H1 (cell line): ENCODE results near the gene FADD. TPM values are rescaled to one million over a fixed set of nuclear protein-coding genes. Genes with fewer than 3 reads are reported as not detected.

Experiments used
- CTCF ChIA-PET: fragments of 300-600 bp; sonication (Branson Sonifier 250); formaldehyde crosslinking; loops from one replicate; lab custom pipeline; 2021; ENCODE audit not compliant: partially characterized antibody; lab: Charles Lee
- POLR2A ChIA-PET: fragments of 300-600 bp; sonication (Branson Sonifier 250); formaldehyde crosslinking; loops from one replicate; lab custom pipeline; 2021; ENCODE audit warnings: inconsistent platforms; ENCODE audit not compliant: partially characterized antibody; lab: Charles Lee
- DNase-seq, 2 experiments: peaks; one replicate each; pipeline versions ENCODE4 v3.0.0 to v3.0.0-alpha.2; 2010 to 2022; ENCODE audit warnings: low spot score in 2 of 2, low read depth in 1 of 2, mixed read lengths in 1 of 2
- FAIRE-seq: peaks from 2 replicates; lab custom pipeline; 2011; peaks lifted over from hg19 to GRCh38; lab: Jason Lieb, UNC
- H2AFZ ChIP-seq: 2 replicates; pipeline ENCODE4 v1.8.1; 2012; ENCODE audit warnings: low read length, inconsistent platforms
- H2AK5ac ChIP-seq: 2 replicates; pipeline ENCODE4 v1.6.1; 2013; ENCODE audit warnings: low read depth, low read length
- H2BK120ac ChIP-seq: replicated peaks from 2 replicates; pipeline ENCODE3; 2013; ENCODE audit warnings: low read depth, low read length, inconsistent platforms
- H2BK12ac ChIP-seq: 2 replicates; pipeline ENCODE4 v1.6.1; 2013; ENCODE audit warnings: low read depth, low read length
- H2BK15ac ChIP-seq: 2 replicates; pipeline ENCODE4 v1.6.1; 2013; ENCODE audit warnings: low read length
- H2BK20ac ChIP-seq: 2 replicates; pipeline ENCODE4 v1.6.1; 2013; ENCODE audit warnings: low read length
- H2BK5ac ChIP-seq: 2 replicates; pipeline ENCODE4 v1.6.1; 2013; ENCODE audit warnings: low read depth, low read length
- H3K14ac ChIP-seq: 2 replicates; pipeline ENCODE4 v1.6.1; 2013; ENCODE audit warnings: inconsistent platforms; ENCODE audit not compliant: insufficient read length
- H3K18ac ChIP-seq: 2 replicates; pipeline ENCODE4 v1.6.1; 2013; ENCODE audit warnings: low read length; ENCODE audit errors: extremely low read depth
- H3K23ac ChIP-seq: 2 replicates; pipeline ENCODE4 v1.6.1; 2013; ENCODE audit warnings: inconsistent platforms; ENCODE audit not compliant: insufficient read length
- H3K23me2 ChIP-seq: 2 replicates; pipeline ENCODE4 v1.6.1; 2013; ENCODE audit warnings: low read depth, low read length
- H3K27ac ChIP-seq: 2 replicates; pipeline ENCODE4 v1.6.1; 2011; ENCODE audit warnings: low read depth, low read length, inconsistent platforms
- H3K27me3 ChIP-seq, 4 experiments: replicated peaks in 1 of 4; 1 replicate in 1 of 4; 2 replicates in 3 of 4; pipeline versions ENCODE4 v1.6.1 to v1.8.1; 2011 to 2013; ENCODE audit warnings: low read length in 3 of 4, mild to moderate bottlenecking in 3 of 4, inconsistent platforms in 2 of 4, mixed read lengths in 2 of 4, moderate library complexity in 1 of 4; ENCODE audit not compliant: control insufficient read depth in 3 of 4, insufficient read depth in 3 of 4; ENCODE audit errors: extremely low read depth in 1 of 4
- H3K36me3 ChIP-seq, 4 experiments: 2 replicates each; pipeline versions ENCODE4 v1.6.1 to v1.8.1; 2011 to 2013; ENCODE audit warnings: mild to moderate bottlenecking in 4 of 4, low read length in 3 of 4, moderate library complexity in 2 of 4, control low read depth in 1 of 4, inconsistent platforms in 1 of 4; ENCODE audit not compliant: insufficient read depth in 4 of 4, control insufficient read depth in 2 of 4
- H3K4ac ChIP-seq: replicated peaks from 2 replicates; pipeline ENCODE3; 2013; ENCODE audit warnings: low read length, low read depth, mixed read lengths, inconsistent platforms; ENCODE audit not compliant: insufficient read length
- H3K4me1 ChIP-seq, 4 experiments: replicated peaks in 1 of 4; 1 replicate in 1 of 4; 2 replicates in 3 of 4; pipeline versions ENCODE4 v1.6.1 to v1.8.1; 2011 to 2013; ENCODE audit warnings: low read length in 3 of 4, inconsistent platforms in 2 of 4, mixed read lengths in 1 of 4; ENCODE audit not compliant: insufficient read depth in 4 of 4, control insufficient read depth in 3 of 4
- H3K4me2 ChIP-seq, 2 experiments: 2 replicates each; pipeline versions ENCODE4 v1.6.1 to v1.8.1; 2011 to 2013; ENCODE audit warnings: low read depth in 2 of 2, low read length in 2 of 2, control low read depth in 1 of 2, inconsistent platforms in 1 of 2, mild to moderate bottlenecking in 1 of 2; ENCODE audit not compliant: insufficient read depth in 1 of 2
- H3K4me3 ChIP-seq, 4 experiments: fragments of 200-600, 300-600 bp in 1 of 4; sonication (generic), shearing (Covaris generic), sonication (Bioruptor Twin) in 1 of 4; 2 replicates each; pipeline versions ENCODE4 v1.5.1 to v1.8.1; 2011 to 2016; ENCODE audit warnings: low read length in 4 of 4, low read depth in 3 of 4, control low read depth in 2 of 4, inconsistent platforms in 2 of 4, mild to moderate bottlenecking in 2 of 4, mixed read lengths in 1 of 4, moderate library complexity in 1 of 4; ENCODE audit not compliant: insufficient read depth in 2 of 4; ENCODE audit errors: extremely low read depth in 1 of 4
- H3K56ac ChIP-seq: replicated peaks from 2 replicates; pipeline ENCODE3; 2013; ENCODE audit warnings: low read depth, mild to moderate bottlenecking, mixed read lengths, low read length, inconsistent platforms; ENCODE audit not compliant: insufficient read length
- H3K79me1 ChIP-seq: 2 replicates; pipeline ENCODE4 v1.6.1; 2013; ENCODE audit warnings: low read depth, low read length, control low read depth
- H3K79me2 ChIP-seq, 2 experiments: 2 replicates each; pipeline versions ENCODE4 v1.6.1 to v1.8.1; 2012 to 2013; ENCODE audit warnings: low read length in 2 of 2, mild to moderate bottlenecking in 2 of 2, inconsistent platforms in 1 of 2; ENCODE audit not compliant: insufficient read depth in 2 of 2, control insufficient read depth in 1 of 2
- H3K9ac ChIP-seq, 4 experiments: replicated peaks in 1 of 4; 1 replicate in 1 of 4; 2 replicates in 3 of 4; pipeline versions ENCODE4 v1.6.1 to v1.8.1; 2011 to 2013; ENCODE audit warnings: low read depth in 3 of 4, low read length in 3 of 4, control low read depth in 2 of 4, mild to moderate bottlenecking in 2 of 4, moderate library complexity in 2 of 4, inconsistent platforms in 1 of 4; ENCODE audit errors: extremely low read depth in 1 of 4
- H3K9me3 ChIP-seq, 2 experiments: 2 replicates each; pipeline versions ENCODE4 v1.6.1 to v1.8.1; 2012 to 2013; ENCODE audit warnings: mild to moderate bottlenecking in 2 of 2, moderate library complexity in 2 of 2, control low read depth in 1 of 2, inconsistent platforms in 1 of 2, low read depth in 1 of 2, low read length in 1 of 2, mixed read lengths in 1 of 2; ENCODE audit not compliant: insufficient read depth in 2 of 2
- H4K20me1 ChIP-seq, 2 experiments: replicated peaks in 1 of 2; 2 replicates each; pipeline versions ENCODE3 to v1.8.1; 2011 to 2013; ENCODE audit warnings: inconsistent platforms in 2 of 2, low read length in 2 of 2, mild to moderate bottlenecking in 1 of 2; ENCODE audit not compliant: insufficient read depth in 2 of 2, control insufficient read depth in 1 of 2
- H4K5ac ChIP-seq: 2 replicates; pipeline ENCODE4 v1.6.1; 2013; ENCODE audit warnings: low read length, low read depth, mixed read lengths, inconsistent platforms; ENCODE audit not compliant: insufficient read length
- H4K8ac ChIP-seq: 2 replicates; pipeline ENCODE4 v1.8.0; 2013; ENCODE audit warnings: mild to moderate bottlenecking, moderate library complexity, low read length, inconsistent platforms; ENCODE audit not compliant: insufficient read depth; ENCODE audit errors: extremely low read depth
- H4K91ac ChIP-seq: replicated peaks from 2 replicates; pipeline ENCODE3; 2013; ENCODE audit warnings: low read length, mixed read lengths, inconsistent platforms; ENCODE audit not compliant: insufficient read length
- CHD2 ChIP-seq: IDR thresholded peaks from 2 replicates; pipeline ENCODE4 v1.6.1; 2012; ENCODE audit warnings: low read length, improper control_type of control experiment
- GABPA ChIP-seq: IDR thresholded peaks from 2 replicates; pipeline ENCODE4 v1.6.1; 2011; ENCODE audit warnings: mild to moderate bottlenecking, low read length, moderate library complexity, borderline replicate concordance; ENCODE audit not compliant: insufficient read depth
- PHF8 ChIP-seq: fragments of 200-600 bp; sonication (generic); conservative IDR thresholded peaks from 2 replicates; pipeline ENCODE4 v1.7.1; 2012; ENCODE audit warnings: low read depth, mild to moderate bottlenecking, inconsistent platforms, low read length, moderate library complexity
- TCF12 ChIP-seq: IDR thresholded peaks from 2 replicates; pipeline ENCODE4 v1.6.1; 2011; ENCODE audit warnings: low read depth, mild to moderate bottlenecking, low read length
- TEAD4 ChIP-seq: IDR thresholded peaks from 2 replicates; pipeline ENCODE4 v1.6.1; 2012; ENCODE audit warnings: low read depth, low read length, inconsistent platforms, mixed read lengths
- USF2 ChIP-seq: IDR thresholded peaks from 2 replicates; pipeline ENCODE4 v1.6.1; 2011; ENCODE audit warnings: low read length, improper control_type of control experiment
- WGBS, 2 experiments: shearing (Covaris generic) in 1 of 2; methylation state at CpG; one replicate each; pipeline versions ENCODE4 v1.1.6 to v1.1.7; 2013 to 2015; ENCODE audit warnings: low lambda C conversion rate in 2 of 2, mixed read lengths in 2 of 2, inconsistent platforms in 1 of 2, low coverage in 1 of 2, missing lambda C conversion rate in 1 of 2; ENCODE audit not compliant: insufficient replicate concordance in 2 of 2, insufficient coverage in 1 of 2, insufficient read length in 1 of 2; ENCODE audit errors: extremely low coverage in 1 of 2, missing lambda C conversion rate in 1 of 2; 5-methylcytosine and 5-hydroxymethylcytosine counted together
- polyA plus RNA-seq, 7 experiments: library from polyadenylated mRNA; depleted of rRNA in 3 of 7; stranded (reverse) in 5 of 7; unstranded in 2 of 7; fragments of >200 nt in 5 of 7; fragments of 200-250 nt in 2 of 7; gene quantifications; 1 replicate in 5 of 7; 2 replicates in 1 of 7; 4 replicates in 1 of 7; pipeline versions ENCODE4 v1.2.1 to v1.2.3, GENCODE V29; 2011 to 2013; ENCODE audit warnings: missing spikeins in 2 of 7, mixed read lengths in 2 of 7
- total RNA-seq: library from RNA; stranded (reverse); fragmentation: NEBNext Ultra II Directional; extraction: Animal tissue kit (Norgen Biotek cat#: 25700); gene quantifications from 2 replicates; pipeline ENCODE4 v1.2.1, GENCODE V29; 2021

Gene FADD
- total and polyA plus RNA-seq, 2 of the 8 experiments (the other 6 are each of a cell fraction or from before 2014, with no cell fraction given), result 29.0 to 43.9 TPM

DNA sequence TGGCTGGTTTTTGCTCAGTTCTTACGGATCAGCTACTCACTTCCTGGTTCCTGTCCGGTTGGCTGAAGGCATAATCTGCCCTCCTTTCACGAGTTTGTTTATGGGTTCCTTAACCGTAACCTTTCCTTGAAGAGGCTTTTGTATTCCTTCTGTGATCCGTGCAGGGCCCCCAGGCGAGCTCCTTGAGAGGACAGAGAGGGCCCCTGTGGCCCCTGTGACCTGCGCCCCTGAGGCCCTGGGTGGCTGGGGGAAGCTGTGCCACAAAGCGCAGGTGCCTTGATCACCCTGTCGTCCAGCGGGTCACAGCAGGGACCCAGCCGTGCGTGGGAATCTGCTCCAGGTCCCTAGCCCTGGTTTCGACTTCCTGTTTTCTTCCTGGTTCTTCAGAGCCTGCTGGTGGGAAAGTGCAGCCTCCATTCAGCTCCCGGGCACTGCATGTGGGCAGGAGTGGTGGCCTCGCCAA lies 27.8 kb upstream of the FADD start:
- CTCF ChIA-PET, result interaction anchor here (0.6 to 10.5 kb wide), 23 partner anchors 9 to 260 kb away, joined by 3 to 78 read pairs (median 4); no protein-coding TSS in a partner anchor
- 81% methylated on average over 15 of the region's 15 CpGs; no CpG with 5 or more reads in 1 of the 2 experiments for WGBS, 2 experiments
- no peaks in the 10 kb centered on the region for H3K9me3 ChIP-seq
- peak overlapping the region in 1 of 2 experiments; percentile 15; a peak in 1 of 4 replicates for H3K4me2 ChIP-seq
- H2BK12ac ChIP-seq, result no peak overlapping the region; the same call in 1 of the 2 replicates
- 0 out of 2 replicates have a peak overlapping the region, but pooled peaks have one; percentile 18 for H2BK15ac ChIP-seq
- H3K79me1 ChIP-seq, result no peaks in the 10 kb centered on the region
- POLR2A ChIA-PET, result interaction anchor here (1.1 to 1.2 kb wide), 3 partner anchors 34 to 226 kb away, joined by 3 read pairs; no protein-coding TSS in a partner anchor
- peak overlapping the region; percentile 54 for H4K91ac ChIP-seq
- H3K18ac ChIP-seq, result peak overlapping the region; percentile 29; the same call in 1 of the 2 replicates
- H2BK120ac ChIP-seq, result no peak overlapping the region
- peaks cover 0 to 7% (median 2%) of the 10 kb centered on the region in 4 experiments; a peak in 4 of 7 replicates for H3K4me1 ChIP-seq
- no peak overlapping the region for H3K4me3 ChIP-seq
- H3K23me2 ChIP-seq, result no peaks in the 10 kb centered on the region
- no peak overlapping the region for H4K5ac ChIP-seq
- H3K14ac ChIP-seq, result no peak overlapping the region
- H3K79me2 ChIP-seq, result no peaks in the 10 kb centered on the region
- no peak overlapping the region for H2BK5ac ChIP-seq
- peak overlapping the region; percentile 81; the same call in 1 of the 2 replicates for H4K8ac ChIP-seq
- H3K4ac ChIP-seq, result no peak overlapping the region
- no peaks in the 10 kb centered on the region for H3K36me3 ChIP-seq
- DNase-seq (no peak), FAIRE-seq (no peak)
- peak overlapping the region; percentile 50; the same call in 1 of the 2 replicates for H2BK20ac ChIP-seq
- no peak overlapping the region for H3K56ac ChIP-seq
- H4K20me1 ChIP-seq, result no peaks in the 10 kb centered on the region
- no peak overlapping the region for H3K23ac ChIP-seq
- H3K27me3 ChIP-seq, result no peaks in the 10 kb centered on the region
- TF ChIP-seq PHF8 (no peak), TEAD4 (no peak), CHD2 (no peak), TCF12 (no peak), GABPA (no peak), USF2 (no peak)
- no peak overlapping the region for H3K9ac ChIP-seq
- H2AFZ ChIP-seq, result peak overlapping the region; percentile 46; the same call in 1 of the 2 replicates
- no peak overlapping the region for H2AK5ac ChIP-seq
- no peak overlapping the region for H3K27ac ChIP-seq
